Heart right ventricle (tissue), 16 donors: ENCODE results near the gene PLEK. TPM values are rescaled to one million over a fixed set of nuclear protein-coding genes. Genes with fewer than 3 reads are reported as not detected.

Experiments used
- ATAC-seq, 8 donors: fragments of 200-7000 bp; cut with Tn5 transposase; one replicate each; pipeline ENCODE4 v1.9.1; 2020; ENCODE audit warnings: mild to moderate bottlenecking in 8 of 8, moderate library complexity in 8 of 8, moderate number of reproducible peaks in 1 of 8
- DNase-seq, 2 donors: peaks; one replicate each; pipeline ENCODE4 v3.0.0-alpha.2; 2020
- H3K27ac ChIP-seq, 10 donors: fragments of 200-600 bp; sonication (generic) in 2 of 10; one replicate each; pipeline versions ENCODE4 v1.5.0 to v1.8.0; 2020 to 2022; ENCODE audit warnings: mild to moderate bottlenecking in 3 of 10
- H3K27me3 ChIP-seq, 7 donors: fragments of 200-600 bp; one replicate each; pipeline ENCODE4 v1.8.0; 2021 to 2022; ENCODE audit warnings: mild to moderate bottlenecking in 2 of 7
- H3K36me3 ChIP-seq, 9 donors: fragments of 200-600 bp; sonication (generic) in 1 of 9; one replicate each; pipeline versions ENCODE4 v1.5.0 to v1.8.0; 2020 to 2022; ENCODE audit warnings: mild to moderate bottlenecking in 2 of 9
- H3K4me1 ChIP-seq, 9 donors: fragments of 200-600 bp; sonication (generic) in 1 of 9; one replicate each; pipeline versions ENCODE4 v1.5.0 to v1.8.0; 2020 to 2022; ENCODE audit warnings: mild to moderate bottlenecking in 4 of 9
- H3K4me3 ChIP-seq, 10 donors: fragments of 200-600 bp; sonication (generic) in 2 of 10; one replicate each; pipeline versions ENCODE4 v1.5.0 to v1.8.0; 2020 to 2022; ENCODE audit warnings: mild to moderate bottlenecking in 7 of 10, moderate library complexity in 2 of 10
- H3K9me3 ChIP-seq, 11 donors: fragments of 200-600 bp in 10 of 11; sonication (generic) in 2 of 11; one replicate each; pipeline versions ENCODE4 v1.5.0 to v1.8.0; 2013 to 2022; ENCODE audit warnings: mild to moderate bottlenecking in 2 of 11, control low read depth in 1 of 11, moderate library complexity in 1 of 11
- WGBS, 2 donors: extraction: QIAGEN DNeasy Blood & Tissue Kit; methylation state at CpG; one replicate each; pipeline ENCODE4 v1.1.7; 2013; ENCODE audit warnings: inconsistent platforms in 1 of 2; 5-methylcytosine and 5-hydroxymethylcytosine counted together
- intact Hi-C, 10 donors: fragments of 100-400 bp; cut with DNase I; formaldehyde crosslinking; loops; one replicate each; pipeline versions ENCODE4 v1.11.1 to v1.14.2; 2022
- polyA plus RNA-seq, 2 donors: library from polyadenylated mRNA; stranded (reverse); fragments of 200-250 nt; gene quantifications; one replicate each; pipeline ENCODE4 v1.2.3, GENCODE V29; 2013
- total RNA-seq, 10 donors: library from RNA; stranded (reverse); fragmentation: NEBNext Ultra II Directional in 3 of 10; extraction: Animal tissue kit (Norgen Biotek cat#: 25700) in 3 of 10; gene quantifications; one replicate each; pipeline versions ENCODE4 v1.2.1 to v1.2.4, GENCODE V29; 2021 to 2023
- TF ChIP-seq, protein P1 (sequence below), 9 donors: fragments of 200-600 bp; sonication (generic) in 2 of 9; IDR thresholded peaks; one replicate each; pipeline versions ENCODE4 v1.5.0 to v1.8.0; 2021 to 2022; ENCODE audit warnings: antibody characterized with exemption in 9 of 9, mild to moderate bottlenecking in 5 of 9, moderate library complexity in 1 of 9
- donor health status: Arrhythmogenic right ventricular cardiomyopathy.
- donor health status: ischemic (EF 13 %, LVEDD 7.1; RV severe dilation, severe dysfunction).
- donor health status: healthy with polysubstance abuse.
- donor health status: DM: no; HTN: yes; CAD: no.
- donor health status: DM: no; HTN: no; CAD: no.
- donor health status: ischemic (EF 25% LVEDD 6.9; RV normal size, moderate dysfunction).
- donor health status: ischemic (EF 25% LVEDD 5.7; RV mildly dilated, moderate dysfunction).
- donor health status: healthy.
- donor health status: DM: yes; HTN: yes; CAD: no.
- donor health status: Ischemic cardiomyopathy.
- donor health status: ischemic (EF 35%, LVEDD 5.7; RV mildly dilated, moderate dysfunction).
- donor health status: nonischemic (EF 11% LVEDD 7.7; RV severe dilation, severe dysfunction).
- donor health status: DM: yes; HTN: yes; CAD: no.
- donor health status: PGD.
- donor health status: ischemic (EF 29% LVEDD 5.4; RV normal size, mild dysfunction).
- donor health status: nonischemic (EF 23%, LVEDD 6.1; RV moderate dilation, normal function).

PLEK gene
- total and polyA plus RNA-seq, 12 donors = 1.1 to 46.3 (median 2.7) TPM

DNA sequence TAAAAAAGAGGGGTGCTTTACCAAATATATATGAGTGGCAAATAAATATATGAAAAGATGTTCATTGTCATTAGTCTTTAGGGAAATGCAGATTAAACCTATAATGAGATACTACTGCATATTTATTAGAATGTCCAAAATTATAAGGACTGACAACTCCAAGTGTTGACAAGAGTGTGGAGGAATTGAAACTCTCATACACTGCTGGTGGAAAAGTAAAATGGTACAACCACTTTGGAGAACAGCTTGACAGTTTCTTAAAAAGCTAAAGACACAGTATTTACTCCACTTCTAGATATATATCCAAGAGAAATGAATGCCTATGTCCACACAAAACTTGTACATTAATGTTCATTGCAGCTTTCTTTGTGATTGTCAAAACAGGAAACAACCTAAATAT is 50.4 kb downstream of the PLEK start:
- intact Hi-C loops = no loop called here
- peaks cover 0 to 34% (median 0%) of the 10 kb centered on the region in 9 donors for H3K4me1 ChIP-seq
- TF ChIP-seq, protein P1, sequence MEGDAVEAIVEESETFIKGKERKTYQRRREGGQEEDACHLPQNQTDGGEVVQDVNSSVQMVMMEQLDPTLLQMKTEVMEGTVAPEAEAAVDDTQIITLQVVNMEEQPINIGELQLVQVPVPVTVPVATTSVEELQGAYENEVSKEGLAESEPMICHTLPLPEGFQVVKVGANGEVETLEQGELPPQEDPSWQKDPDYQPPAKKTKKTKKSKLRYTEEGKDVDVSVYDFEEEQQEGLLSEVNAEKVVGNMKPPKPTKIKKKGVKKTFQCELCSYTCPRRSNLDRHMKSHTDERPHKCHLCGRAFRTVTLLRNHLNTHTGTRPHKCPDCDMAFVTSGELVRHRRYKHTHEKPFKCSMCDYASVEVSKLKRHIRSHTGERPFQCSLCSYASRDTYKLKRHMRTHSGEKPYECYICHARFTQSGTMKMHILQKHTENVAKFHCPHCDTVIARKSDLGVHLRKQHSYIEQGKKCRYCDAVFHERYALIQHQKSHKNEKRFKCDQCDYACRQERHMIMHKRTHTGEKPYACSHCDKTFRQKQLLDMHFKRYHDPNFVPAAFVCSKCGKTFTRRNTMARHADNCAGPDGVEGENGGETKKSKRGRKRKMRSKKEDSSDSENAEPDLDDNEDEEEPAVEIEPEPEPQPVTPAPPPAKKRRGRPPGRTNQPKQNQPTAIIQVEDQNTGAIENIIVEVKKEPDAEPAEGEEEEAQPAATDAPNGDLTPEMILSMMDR (IDR thresholded peaks at IDR 0.05) = no peak
- ATAC-seq (no peak), DNase-seq (no peak)
- H3K27me3 ChIP-seq = no peaks in the 10 kb centered on the region
- H3K36me3 ChIP-seq = no peaks in the 10 kb centered on the region
- no peak overlapping the region for H3K27ac ChIP-seq
- H3K9me3 ChIP-seq = no peaks in the 10 kb centered on the region
- H3K4me3 ChIP-seq = no peak overlapping the region

DNA sequence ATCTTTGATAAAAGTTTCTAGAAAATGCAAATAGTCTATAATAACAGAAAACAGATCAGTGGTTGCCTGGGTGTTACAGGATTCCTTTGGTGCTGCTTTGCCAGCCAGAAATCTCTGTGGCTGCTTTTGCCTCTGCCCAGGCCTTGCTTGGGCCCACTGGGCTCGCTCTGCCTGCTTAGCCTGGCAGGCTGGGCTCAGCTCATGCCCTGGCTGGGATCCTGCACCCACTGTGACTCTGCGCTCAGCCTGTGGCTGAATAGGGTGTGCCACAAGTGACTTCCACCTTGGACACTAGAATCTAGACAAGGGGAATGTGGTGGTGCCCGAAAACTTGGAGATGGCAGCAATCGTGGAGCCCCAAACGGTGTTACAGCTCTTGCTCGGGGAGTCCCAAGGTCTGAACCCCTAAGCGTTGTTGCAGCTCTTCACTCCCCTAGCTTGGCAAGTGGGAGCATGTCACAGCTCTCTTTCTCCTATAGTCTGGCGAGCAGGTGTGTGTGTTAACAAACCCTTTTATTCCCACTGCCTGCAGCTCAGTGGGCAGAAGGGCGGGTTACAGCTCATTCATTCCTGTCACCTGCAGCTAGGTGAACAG is 51.1 kb downstream of the PLEK start:
- Histone ChIP-seq H3K27me3 (no peaks in the 10 kb centered on the region), H3K27ac (no peak overlapping the region), H3K36me3 (no peaks in the 10 kb centered on the region), H3K4me3 (no peak overlapping the region), H3K4me1 (peaks cover 0 to 33% (median 0%) of the 10 kb centered on the region in 9 donors), H3K9me3 (no peaks in the 10 kb centered on the region)
- DNase-seq (no peak), ATAC-seq (peak in 1 of 8 donors; percentile 21)
- 95 to 96% methylated on average over 9 of the region's 9 CpGs for WGBS, 2 donors
- intact Hi-C loops = no loop called here
- TF ChIP-seq, protein P1 (IDR thresholded peaks at IDR 0.05) = no peak

DNA sequence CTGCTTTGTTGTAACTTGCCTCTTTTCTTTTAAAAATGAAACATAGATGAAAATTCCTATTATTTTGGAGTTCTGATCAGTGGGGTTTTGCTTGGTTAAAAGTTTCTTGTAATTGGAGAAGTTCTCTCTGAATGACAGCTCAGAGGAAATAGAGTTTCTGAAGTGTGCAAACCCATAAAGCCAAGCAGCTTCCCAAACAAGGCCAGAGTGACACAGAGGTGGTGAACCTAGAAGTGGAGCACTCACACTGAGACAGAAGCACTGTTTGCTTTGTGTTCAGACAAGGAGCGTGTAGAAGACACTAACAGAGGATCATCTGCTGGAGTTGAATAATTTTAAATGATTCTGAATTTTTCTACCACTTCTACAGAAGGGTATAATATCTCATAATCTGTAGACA is 52.8 kb downstream of the PLEK start:
- Histone ChIP-seq H3K27me3 (no peaks in the 10 kb centered on the region), H3K4me3 (no peak overlapping the region), H3K4me1 (peaks cover 0 to 17% (median 0%) of the 10 kb centered on the region in 9 donors), H3K9me3 (no peaks in the 10 kb centered on the region), H3K36me3 (no peaks in the 10 kb centered on the region), H3K27ac (no peak overlapping the region)
- TF ChIP-seq, protein P1 (IDR thresholded peaks at IDR 0.05) = no peak
- intact Hi-C loops = no loop called here
- no peak for ATAC-seq
- no peak for DNase-seq
- WGBS, 2 donors = 54 to 92% methylated on average over 1 of the region's 1 CpG

DNA sequence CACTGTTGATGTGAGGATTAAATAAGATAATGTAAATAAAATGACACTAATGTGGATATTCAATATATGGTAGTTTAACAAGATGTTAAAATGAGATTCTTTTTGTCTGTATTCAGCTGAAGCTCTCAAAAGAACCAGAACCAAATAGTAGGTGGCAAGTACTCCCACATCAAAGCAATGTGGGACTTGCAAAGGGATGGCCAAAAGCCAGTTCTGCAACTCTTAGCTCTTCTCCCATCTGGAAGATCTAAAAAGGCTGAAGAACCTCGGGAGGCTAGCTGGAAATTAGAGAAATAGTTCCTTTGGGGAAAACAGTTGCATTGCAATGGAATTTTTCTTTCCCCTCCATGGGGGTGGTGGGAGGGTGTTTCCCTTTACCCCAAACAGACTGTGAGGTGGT is 53.3 kb downstream of the PLEK start:
- H3K4me1 ChIP-seq = peaks cover 0 to 19% (median 0%) of the 10 kb centered on the region in 9 donors
- WGBS, 2 donors = 54 to 73% methylated on average over 1 of the region's 1 CpG
- intact Hi-C loops = no loop called here
- H3K4me3 ChIP-seq = no peak overlapping the region
- H3K27ac ChIP-seq = no peak overlapping the region
- TF ChIP-seq, protein P1 (IDR thresholded peaks at IDR 0.05) = no peak
- H3K9me3 ChIP-seq = no peaks in the 10 kb centered on the region
- H3K27me3 ChIP-seq = no peaks in the 10 kb centered on the region
- no peak for ATAC-seq
- no peaks in the 10 kb centered on the region for H3K36me3 ChIP-seq
- no peak for DNase-seq
